HG02623 (cell line): ENCODE data around the gene ADIRF.
"Not testable (repeated sequence)": the region's sequence is repeated elsewhere in the genome, so short reads cannot be mapped to it uniquely, and the experiment has no call there.

Experiments used
- ATAC-seq: cut with Tn5 transposase; IDR thresholded peaks from one replicate; pipeline ENCODE4 v1.9.1; 2021; ENCODE audit warnings: moderate library complexity; ENCODE audit not compliant: unreplicated experiment

The ADIRF gene

GRCh38 chr10:86945361-86946212, 22.7 kb upstream of the ADIRF start:
- no peak for ATAC-seq

- ATAC-seq, result no peak
These were observed 21.8 kb upstream of the ADIRF start for GRCh38 chr10:86946213-86947155.

GRCh38 chr10:86947806-86948205, 20.5 kb upstream of the ADIRF start:
- not testable (repeated sequence) for ATAC-seq

DNA sequence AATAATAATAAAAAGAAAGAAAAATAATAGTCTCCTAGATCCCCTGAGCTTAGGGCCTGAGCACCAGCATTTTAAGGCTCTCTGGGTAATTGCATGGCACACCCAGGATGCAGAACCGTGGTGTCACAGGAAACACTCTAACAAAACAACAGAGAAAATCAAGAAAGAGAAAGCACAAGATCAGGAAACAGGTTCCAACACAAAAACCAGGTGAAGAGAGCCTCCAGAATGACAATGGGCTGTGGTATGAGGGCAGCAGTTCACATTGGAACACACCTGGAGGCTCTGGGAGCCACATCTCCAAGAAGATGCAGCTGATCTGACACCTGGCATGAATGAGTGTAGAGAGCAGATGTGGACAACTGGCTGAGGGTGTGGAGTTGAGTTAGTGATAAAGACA, 17.9 kb upstream of the ADIRF start:
- ATAC-seq, result no peak

DNA sequence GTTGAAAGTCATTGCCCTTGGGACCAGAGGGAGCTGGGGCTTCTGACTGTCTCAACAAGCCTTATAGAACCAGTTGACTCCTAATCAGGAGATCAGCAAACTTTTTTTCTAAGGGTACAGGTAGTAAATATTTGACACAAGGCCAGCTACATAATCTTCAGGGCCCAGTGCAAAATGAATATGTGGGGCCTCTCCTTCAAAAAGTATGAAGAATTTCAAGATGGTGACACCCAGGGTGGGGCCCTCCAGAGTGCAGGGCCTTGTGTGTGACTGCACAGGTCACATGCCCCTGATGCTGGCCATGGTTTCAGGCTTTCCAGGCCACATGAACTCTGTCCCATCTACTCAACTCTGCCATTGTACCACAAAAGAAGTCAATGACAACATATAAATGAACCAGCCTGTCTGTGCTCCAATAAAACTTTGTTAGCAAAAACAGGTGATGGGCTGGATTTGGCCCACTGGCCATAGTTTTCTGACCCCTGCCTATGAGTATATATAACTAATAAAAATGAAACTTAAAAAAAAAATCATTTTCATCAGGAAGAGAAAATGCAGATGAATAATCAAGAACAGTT, 17.0 kb upstream of the ADIRF start:
- ATAC-seq, result no peak

DNA sequence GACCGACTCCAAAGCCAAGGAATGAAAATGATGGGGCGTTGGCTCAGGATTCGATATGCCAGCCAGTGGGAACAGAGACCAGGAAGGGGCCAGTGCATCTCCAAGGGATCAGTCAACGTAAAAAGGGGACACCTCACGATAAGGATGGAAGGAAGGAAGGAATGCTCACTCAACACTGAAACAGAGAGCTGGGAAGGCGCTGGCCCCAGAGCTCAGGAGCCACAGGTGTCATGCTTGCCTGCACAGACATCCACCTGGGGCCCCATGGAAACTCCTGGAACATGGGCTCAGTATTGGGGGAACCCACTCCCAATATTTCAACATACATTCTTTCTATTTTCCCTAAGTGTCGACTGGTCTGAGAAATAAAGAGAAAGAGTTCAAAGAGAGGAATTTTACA, 16.2 kb upstream of the ADIRF start:
- ATAC-seq, result no peak

GRCh38 chr10:86952697-86953096, 15.6 kb upstream of the ADIRF start:
- not testable (repeated sequence) for ATAC-seq

- ATAC-seq, result no peak
These were observed 14.3 kb upstream of the ADIRF start for GRCh38 chr10:86953747-86954680.

DNA sequence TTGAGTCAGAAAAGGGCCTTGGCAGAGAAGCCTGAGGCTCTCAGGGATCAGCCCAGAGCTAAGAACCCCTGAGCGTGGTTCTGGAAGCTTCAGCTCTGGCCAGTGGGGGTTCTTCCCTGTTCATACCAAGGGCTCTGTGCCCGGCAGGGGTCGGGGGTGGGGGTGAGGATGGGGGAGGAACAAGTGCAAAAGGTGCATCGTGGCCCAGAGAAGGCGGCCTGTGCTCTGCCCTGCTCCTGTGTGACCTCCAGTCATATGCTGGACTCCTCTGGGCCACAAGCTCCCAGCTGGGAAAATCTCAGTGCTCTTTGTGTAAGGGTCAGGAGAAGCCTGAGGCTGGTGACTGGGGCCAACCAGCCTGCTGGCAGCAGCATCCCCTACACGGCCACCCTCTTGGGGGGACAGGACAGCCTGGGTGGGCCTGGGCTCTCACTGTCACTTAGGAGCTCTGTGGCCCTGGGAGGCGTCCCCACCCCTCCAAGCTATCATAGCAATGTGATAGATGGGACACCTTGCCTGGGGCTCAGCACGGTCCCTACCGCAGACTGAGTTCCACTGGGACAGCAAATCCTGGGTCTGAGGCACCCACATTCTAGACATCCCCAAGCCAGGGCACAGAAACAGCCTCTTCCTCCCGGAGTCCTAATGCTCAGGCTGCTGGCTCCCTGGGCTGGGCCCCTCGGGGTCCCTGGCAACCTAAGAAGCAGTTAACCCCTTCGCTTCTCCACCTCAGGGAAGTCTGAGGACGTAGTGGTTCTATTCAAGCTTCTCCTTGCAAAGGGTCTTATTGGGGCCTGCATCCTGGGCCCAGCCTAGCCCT, 13.4 kb upstream of the ADIRF start:
- no peak for ATAC-seq

DNA sequence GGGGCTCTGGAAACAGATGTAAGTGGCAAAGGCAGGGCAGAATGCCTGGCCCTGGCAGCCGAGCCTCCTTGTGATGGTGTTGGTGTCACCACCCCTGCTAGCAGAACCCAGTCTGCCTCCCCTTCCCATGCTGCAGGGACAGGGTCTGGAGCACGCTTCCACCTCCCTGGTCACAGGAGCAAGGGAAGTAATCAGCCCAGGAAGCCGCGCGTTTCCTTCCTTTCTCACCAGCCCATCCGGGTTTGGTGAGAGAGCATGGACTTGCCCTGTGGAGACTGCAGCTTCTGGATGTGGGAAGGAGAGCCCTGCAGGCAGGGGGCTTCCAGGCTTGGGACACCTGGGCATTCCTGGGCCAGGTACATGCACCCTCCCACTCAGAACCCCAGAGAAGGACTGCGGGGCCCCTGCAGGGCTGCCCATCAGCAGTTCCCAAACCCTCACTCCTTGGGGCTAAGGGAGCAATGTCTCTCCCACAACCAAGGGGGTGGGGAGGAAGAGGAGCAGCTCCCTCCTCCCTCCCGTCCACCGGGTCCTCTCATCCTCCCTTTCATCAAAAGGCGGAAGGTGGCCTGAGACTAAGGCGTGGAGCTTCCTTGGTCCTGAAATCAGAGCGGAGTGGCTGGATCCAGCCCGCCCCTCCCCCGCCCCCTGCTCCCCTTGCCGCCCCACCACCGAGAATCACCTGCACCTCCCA, 12.6 kb upstream of the ADIRF start:
- ATAC-seq, result no peak

DNA sequence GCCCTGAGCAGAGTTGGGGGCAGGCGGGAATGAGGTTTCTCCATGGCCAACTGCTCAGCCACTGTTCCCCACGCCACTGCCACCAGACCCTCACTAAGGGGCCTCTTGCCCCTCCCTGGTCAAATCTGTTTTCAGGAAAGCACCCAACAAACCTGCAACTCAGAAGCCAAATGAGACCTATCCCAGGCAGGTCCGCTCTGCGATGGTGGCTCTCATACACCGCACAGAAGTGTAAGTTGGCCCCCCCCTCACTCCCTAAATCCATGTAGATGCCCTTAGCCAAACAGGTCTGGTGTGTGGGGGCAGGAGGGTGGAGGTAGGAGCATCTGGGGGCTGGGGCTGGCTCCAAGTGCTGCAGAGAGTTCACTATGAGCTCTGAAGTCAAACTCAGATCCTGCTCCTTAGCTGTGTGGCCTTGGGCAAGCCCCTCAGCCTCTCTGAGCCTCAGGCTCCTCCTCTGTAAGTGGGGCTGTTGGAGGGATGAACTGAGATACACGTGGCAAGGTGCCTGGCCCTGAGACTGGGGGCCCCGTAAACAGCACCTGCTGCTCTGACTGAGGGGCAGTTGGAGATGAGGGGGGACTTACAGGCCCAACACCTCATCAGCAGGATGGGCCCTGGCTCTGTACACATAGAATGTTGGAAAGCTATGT, 12.0 kb upstream of the ADIRF start:
- no peak for ATAC-seq

GRCh38 chr10:86956848-86957448, 11.3 kb upstream of the ADIRF start:
- ATAC-seq, result no peak

DNA sequence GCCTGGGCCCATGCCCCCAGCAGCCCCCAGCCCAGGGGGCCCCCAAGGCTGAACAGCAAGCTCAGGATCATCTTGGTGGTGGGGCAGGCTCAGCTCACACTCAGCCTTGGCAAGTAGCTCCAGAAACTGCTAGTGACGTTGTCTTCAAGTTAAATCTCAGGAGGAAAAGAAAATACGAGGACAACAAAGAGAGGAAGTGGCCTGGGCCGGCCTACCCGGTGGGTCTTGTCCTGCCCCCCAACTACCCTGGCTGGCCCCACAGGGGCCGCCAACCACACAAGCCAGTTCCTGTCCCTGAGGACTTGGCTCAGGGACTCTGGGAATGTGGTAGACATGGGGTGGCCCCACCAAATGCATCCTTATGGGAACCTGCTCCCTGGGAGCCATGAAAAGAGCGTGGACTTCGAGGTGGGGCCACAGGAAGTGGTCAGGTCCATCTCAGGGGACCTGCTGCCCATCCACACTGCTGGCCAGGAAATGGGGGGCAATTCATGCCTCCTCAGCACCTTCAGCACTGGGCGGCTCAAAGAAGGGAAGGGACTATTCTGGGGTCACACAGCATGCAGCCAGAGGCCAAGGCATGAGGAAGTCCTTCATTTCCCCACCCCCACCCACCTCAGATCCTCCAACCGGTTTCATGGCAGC, 10.7 kb upstream of the ADIRF start, which contains the start of gene MMRN2:
Gene MMRN2 (minus strand): TSS at position 145 of the 645 bp plus-strand sequence. CDS start 74 bp downstream, at position 71.
- no peak for ATAC-seq

DNA sequence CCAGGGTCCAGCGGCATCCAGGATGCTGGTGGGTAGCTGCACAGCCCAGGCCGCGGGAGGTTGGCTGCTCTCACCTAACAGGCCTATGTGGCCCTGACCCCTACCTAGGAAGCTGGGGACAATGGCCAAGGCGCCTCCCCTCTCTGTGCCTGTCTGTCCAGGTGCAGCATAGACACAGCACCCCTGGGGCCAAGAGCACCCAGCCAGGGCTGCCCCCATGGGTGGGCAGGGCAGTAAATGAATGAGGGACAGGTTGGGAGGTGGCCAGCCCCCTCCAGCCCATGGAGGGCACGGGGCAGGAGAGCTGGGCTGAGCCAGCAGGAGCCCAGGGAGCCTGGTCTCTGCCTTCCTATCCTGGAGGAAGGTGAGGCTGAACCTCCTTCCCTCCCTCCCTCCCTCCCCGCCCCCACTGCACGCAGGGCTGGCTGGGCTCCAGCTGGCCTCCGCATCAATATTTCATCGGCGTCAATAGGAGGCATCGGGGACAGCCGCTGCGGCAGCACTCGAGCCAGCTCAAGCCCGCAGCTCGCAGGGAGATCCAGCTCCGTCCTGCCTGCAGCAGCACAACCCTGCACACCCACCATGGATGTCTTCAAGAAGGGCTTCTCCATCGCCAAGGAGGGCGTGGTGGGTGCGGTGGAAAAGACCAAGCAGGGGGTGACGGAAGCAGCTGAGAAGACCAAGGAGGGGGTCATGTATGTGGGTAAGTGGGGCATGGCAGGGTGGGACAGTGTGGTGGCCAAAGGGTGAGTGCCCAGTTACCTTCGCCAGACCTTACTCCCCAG, 10.0 kb upstream of the ADIRF start, which contains the start of gene SNCG:
Gene SNCG (plus strand): TSS at position 484 of the 785 bp plus-strand sequence. CDS start 99 bp downstream, at position 583.
- ATAC-seq, result no peak

- no peak for ATAC-seq
These were observed 9.2 kb upstream of the ADIRF start for GRCh38 chr10:86958901-86959736.

- no peak for ATAC-seq
These were observed 8.6 kb upstream of the ADIRF start for GRCh38 chr10:86959737-86960002.
